Measurements from ENCODE around the gene SCYL3.
A peak's percentile ranks its signal among the peaks of the same experiment; 100 is the strongest.
"Not testable (repeated sequence)": the region's sequence is repeated elsewhere in the genome, so short reads cannot be mapped to it uniquely, and the experiment has no call there.

Gene SCYL3, protein sequence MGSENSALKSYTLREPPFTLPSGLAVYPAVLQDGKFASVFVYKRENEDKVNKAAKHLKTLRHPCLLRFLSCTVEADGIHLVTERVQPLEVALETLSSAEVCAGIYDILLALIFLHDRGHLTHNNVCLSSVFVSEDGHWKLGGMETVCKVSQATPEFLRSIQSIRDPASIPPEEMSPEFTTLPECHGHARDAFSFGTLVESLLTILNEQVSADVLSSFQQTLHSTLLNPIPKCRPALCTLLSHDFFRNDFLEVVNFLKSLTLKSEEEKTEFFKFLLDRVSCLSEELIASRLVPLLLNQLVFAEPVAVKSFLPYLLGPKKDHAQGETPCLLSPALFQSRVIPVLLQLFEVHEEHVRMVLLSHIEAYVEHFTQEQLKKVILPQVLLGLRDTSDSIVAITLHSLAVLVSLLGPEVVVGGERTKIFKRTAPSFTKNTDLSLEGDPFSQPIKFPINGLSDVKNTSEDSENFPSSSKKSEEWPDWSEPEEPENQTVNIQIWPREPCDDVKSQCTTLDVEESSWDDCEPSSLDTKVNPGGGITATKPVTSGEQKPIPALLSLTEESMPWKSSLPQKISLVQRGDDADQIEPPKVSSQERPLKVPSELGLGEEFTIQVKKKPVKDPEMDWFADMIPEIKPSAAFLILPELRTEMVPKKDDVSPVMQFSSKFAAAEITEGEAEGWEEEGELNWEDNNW

DNA sequence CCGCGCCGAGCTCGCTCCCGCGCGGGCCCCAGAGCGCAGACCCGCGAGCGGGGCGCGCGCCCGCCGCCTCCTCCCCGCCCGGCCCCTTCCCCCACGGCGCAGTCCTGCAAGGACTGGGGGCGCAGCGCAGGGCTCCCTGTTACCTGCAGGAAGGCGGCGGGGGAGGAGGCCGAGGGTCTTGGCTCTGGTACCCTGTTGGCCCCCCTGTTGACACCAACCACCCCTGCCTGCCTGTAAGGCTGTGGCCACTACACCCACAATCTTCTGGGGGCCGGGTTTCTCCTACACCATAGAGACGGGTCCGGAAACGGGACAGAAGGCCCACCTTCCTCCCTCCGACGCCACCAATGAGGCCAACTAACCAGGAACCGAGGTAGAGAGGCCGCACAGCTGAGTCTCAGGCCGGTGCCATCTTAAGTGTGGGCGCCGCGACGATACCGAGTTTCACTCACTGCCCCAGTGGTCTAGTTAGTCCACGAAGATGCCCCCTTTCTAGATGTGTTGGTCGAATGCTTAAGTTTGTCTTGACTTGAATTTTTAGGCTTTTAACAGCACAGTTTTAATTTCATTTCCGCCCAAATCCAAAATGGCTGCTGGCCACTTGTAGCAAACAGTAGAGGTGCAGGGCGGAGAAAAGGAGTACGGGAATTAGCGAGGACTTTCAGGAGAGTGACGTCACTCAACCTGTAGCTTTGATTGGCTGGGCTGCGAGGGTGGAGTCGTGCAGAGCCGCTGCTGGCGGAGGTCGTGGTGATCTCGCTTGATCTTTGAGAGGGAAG lies at the start of gene SCYL3:
TSS of gene SCYL3 (minus strand) at position 252 of the 779 bp plus-strand sequence. CDS start 5,056 bp downstream, outside the sequence.
- DNase-seq = peak; percentile 97

DNA sequence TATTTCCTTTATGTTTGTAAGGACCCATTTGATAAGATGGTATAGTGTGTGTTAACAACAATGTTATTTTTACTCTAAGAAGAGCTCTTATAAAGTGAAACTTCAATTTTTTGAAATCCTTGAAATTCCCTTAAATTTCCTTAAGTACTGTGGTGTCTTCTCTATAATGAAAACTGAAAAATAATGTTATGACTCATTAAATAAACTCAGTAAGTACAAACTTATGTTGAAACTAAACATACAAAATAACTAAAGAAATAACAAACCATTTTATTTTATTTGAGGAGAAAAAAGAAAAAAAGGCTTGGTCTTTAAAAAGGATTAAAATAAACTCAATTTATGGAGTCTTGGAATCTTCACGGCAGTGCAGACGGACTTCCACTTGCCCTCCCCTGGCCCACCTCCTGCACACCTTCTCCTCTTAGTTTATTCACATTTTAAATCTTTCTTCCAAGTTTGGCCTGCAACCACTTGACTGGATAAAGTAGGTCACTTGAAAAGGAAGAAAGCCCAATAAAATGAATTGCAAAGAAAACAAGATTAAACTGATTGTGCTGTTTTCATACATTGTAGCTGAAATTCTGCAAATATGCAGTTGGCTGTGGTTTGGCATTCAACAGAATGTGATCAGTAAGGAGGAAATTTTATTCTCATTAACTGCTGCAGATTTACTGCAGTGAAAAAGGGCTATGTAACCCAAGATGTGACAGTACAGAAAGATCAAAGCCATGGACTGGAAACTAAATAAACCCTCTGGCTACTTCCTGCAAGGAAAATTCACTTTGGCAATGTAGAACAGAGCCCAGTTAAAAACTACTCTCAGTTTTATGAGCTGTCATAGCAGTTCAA lies 48.5 kb upstream of the SCYL3 start:
- DNase-seq = no peak

DNA sequence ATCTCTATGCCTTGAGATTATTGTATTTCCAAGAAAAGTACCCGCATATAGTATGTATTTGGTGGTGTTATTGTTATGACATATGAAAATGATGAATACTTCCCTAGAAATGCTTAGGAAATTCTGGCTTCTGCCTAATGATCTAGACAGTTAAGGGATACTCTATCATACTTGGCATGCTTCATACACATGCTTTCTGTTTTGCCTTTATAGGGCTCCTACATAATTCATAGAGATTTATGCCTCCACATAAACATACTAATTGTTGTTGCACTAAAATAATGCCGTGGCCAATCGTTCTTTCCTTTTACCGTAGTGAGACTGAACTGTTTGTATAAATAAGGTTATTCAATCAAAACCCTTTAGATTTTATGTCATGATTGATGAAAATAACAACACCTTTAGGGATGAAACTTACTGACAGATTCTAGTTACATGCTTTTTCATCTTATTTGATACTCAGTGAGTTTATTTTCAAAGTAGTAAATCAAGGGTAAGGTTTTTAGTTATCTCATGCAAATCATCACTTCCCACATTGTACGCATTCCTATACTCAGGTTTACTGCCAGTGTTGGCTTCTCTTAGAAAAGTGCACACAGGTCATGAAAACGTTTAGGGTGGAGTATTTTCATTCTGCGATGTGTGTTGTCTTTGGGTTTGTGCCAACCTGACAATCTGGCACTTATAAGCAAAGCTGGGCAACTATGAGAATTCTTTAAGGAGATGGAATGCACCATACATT lies 40.5 kb upstream of the SCYL3 start:
- DNase-seq = no peak

DNA sequence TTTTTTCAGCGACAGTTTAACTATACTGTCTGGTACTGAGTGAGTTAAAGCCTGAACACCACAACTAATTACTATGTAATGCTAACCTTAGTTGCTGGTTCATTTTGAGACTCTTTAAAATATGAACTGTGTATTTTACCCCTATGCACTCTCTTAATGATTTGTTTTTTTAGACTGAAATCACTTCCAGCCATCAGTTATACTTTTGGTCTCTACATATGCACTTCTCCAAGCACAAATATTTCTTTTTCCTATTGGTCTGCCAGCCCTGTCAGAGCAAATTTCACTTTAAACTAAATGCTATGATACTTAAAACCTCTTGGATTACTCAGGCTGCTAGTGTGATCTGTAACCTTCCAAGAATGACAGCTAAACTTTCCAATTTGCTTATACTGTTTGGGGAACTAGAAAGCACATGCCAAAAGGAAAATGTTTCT lies 38.1 kb upstream of the SCYL3 start:
- no peak for DNase-seq

DNA sequence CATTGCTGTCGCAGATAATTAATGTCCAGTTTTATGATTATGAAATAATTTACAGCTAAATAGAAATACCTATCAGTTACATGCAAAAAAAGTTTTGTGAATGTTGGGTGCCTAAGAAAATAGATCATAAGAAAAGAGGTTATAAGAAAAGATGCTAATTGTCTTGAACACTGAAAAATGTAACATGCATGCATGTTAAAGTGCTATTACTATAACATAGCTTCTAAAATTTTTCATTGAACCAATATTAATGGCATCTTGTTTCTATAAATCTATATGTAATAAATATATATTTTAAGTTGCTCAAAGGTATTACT lies 35.5 kb upstream of the SCYL3 start:
- no peak for DNase-seq

DNA sequence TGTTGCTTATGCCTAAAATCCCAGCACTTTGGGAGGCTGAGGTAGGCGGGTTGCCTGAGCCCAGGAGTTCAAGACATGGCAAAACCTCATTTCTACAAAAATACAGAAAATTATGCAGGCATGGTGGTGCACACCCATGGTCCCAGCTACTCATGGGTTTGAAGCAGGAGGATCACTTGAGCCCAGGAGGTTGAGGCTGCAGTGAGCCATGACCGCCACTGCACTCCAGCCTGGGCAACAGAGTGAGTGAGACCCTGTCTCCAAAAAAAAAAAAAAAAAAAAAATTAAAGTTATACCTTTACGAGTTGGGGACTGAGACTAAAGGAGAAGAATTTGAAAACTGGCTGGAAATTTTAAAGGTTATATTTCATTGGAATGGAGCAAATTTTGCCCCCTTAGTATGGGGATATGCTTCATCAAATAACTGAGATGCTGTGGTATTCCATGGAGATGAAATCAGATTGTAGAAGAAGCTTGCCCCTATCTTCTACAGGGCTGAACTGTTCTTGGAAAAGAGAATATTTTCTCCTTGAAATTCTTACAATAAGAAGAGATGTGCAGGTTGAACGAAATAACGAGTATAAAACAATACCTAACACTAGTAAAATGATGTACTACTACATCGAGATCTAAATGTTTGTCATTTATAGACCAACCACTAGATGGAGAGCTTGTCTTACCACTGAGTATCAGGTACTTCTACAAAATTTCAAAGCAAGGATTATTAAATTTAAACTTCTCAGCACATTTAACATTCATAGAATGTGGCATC lies 34.9 kb upstream of the SCYL3 start:
- DNase-seq = peak; percentile 11

DNA sequence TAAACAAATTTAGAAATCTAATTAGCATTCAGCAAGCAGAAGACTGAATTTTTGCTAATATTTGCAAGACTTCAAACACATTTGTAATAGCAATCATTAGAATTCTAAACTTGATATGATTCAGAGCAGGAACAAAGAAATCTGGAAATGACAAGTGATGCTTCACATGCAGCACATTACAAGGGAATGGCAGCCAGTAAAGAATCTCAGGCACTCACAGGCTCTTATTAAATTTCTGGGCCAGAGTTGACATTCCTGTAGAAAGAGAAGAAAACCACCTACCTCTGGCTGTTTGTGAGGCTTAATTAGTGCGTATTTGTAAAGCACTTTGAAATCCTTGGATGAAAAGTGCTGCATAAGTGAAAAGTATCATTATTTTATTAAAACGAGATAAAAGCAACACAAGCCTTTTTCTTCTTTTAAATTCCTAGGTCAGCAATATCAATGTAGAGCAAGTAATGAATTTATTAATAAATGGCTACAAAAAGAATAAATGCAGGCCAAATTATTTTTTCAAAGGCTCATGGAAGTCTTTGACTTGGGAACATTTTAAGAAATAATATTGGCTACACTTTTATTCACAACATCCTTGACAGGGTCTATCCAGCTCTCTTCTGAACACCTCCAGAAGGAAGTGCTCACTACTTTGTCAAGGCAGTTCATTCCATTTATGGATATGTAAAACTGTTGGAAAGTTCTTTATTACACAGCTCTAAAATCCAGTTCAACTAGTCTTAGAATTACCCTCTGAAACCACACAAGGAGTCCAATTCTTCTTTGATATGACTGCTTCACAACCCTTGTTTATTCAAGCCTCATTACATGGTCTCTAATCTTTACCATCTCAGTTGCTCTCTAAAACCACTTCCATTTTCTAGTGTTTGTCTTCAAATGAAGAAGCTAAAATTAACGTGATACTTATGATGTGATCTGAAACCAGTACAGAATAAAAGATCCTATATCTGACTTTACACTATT lies 32.1 kb upstream of the SCYL3 start:
- no peak for DNase-seq

DNA sequence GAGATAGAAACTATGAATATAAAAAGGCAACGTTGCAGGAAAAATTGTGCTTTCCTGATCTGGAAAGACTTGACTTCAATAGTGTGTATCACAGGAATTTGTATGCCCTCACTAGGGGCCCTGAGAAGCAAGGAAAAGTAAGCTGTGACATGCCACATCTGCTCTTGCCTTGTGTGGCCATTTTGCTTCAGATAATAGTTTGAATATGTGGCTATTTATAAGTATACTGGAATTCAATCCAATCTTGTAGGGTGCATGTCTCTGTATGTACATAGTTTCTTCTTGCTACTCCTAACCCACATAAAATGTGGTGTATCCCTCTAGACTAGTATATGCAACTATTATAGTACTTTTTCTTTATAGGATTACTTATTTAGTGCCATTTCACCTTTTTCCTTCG lies 31.1 kb upstream of the SCYL3 start:
- no peak for DNase-seq

DNA sequence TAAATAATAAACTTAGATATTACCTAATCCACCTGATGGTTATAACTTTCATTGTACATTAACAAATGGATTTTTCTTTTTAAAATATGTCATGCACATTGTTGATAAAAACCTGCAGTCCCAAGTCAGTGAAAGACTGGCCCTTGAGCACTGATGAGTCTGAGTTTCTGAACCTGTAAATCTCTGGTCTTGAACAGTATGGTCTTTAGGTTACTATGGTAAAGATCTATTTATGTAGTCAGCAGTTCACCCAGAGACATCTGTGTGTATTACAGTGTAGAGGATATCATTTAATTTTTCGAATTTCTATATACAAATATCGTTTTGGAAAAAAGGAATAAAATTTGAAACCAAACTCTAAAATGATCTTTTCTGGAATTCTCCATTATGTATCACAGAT lies 30.4 kb upstream of the SCYL3 start:
- DNase-seq = no peak

DNA sequence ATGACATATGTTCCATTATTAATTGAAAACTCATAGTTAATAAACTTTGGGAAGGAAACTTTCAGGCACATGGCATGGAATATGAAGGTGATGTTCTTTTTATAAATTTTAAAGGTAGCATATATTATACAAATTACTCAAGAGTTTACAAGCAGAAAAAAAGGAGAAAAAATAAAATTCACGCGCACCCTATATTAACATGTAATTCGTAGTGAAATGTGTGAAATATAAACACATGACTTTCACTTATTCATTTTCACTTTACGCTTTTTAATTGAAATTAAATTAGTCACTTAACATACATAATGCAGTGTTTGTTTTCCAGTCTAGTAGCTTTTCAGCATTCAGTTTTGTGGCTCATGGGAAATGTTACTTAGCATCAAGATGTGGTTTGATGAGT lies 27.4 kb upstream of the SCYL3 start:
- DNase-seq = no peak

DNA sequence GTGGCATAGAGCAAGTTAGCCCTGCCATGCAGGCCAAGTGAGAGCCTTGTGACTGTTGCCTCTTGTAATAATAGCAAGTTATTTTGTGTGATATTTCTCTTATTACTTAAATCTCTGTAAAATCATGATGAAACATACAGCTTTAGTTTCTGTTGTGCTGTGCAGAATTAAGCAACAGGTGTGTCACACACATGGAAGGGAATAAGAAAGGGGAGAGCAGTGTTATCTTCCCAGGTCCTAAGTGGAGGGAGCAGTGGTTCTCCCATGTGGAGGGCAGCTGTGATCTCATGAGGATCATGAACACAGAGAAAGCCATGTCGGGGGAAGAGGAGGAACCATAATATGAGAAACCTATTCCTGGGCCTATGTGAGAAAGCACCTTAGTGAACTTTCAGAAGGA lies 25.2 kb upstream of the SCYL3 start:
- DNase-seq = no peak

DNA sequence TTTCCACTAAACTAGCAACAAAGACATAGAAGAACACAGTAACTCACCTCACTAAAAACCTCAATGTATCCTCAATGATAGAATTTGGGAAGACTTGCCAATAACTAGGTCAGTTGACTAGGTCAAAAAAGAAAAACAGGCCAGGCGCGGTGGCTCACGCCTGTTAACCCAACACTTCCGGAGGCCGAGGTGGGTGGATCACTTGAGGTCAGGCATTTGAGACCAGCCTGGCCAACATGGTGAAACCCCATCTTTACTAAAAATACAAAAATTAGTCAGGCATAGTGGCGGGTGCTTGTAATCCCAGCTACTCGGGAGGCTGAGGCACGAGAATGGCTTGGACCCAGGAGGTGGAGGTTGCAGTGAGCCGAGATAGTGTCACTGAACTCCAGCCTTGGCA lies 24.5 kb upstream of the SCYL3 start:
- not testable (repeated sequence) for DNase-seq

DNA sequence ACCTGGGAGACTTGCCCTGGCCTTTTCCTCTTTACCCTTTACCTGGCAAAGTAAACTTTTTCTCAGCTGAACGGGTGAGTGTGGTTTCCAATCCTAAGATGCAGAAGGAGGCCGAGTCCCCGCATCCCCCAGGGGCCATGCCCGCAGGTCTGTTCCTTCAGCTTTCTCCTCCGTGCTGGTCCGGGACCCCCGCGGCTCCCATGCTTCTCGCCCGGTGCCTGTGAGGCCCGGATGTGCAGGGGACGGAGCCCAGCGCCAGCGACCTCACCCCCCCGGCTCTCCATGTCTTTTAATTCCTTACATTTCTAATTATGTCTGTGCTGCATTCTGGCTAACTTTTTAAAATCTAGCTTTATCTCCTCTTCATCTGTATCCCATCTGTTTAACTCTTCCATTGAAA lies 21.5 kb upstream of the SCYL3 start:
- DNase-seq = no peak

DNA sequence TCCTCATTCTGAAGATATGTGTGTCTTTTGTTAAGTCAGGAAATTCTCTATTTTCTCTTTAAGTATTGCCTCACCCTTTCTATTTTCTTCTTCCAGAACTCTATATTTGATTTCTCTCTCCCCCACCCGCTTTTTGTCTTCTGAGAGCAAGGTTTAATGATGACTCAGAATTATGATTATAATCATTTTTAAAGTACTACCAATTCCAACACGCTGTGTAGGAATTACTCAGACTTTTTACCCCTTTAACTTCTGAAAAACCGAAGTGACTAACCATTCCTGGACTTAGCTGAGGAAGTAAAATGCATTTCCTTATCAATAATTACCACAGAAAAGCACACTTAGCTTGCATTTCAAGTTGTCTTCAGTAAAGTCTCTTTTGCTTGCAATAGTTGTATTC lies 20.8 kb upstream of the SCYL3 start:
- no peak for DNase-seq

DNA sequence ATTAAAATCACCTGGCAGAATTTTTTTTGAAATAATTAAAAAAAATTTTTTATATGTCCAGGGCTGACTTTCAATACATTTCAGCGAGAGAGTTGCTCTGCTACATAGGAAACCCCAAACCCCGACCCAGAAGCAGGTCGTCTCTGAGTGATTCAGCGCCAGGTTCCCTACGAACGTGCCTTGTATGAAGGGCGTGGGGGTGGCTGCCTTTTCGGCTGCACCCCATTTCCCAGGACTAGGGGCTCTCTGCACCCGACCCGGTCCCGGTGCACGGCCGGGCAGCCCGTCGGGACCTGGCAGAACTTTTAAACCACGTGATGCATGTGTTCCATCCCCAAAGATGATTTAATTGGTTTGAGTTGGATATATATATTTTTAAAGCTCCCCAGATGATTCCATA lies 15.8 kb upstream of the SCYL3 start:
- no peak for DNase-seq

DNA sequence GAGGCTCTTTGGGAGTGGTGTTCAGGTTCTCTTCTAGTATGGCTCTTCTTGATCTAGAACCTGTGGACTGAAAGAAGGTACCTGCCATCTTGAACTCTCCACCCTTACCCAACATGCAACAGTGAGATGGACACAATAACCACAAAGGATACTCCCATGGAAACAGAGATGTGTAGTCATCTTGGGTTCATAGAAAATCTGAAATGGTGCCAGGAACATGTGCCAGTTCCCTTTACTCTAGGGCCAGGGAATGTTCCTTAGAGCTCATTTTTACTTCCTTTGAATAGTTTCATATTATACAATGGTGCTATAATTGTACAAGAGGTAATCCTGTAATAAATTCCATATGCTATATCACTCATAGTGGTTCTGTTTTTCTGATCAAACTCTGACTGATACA lies 13.2 kb upstream of the SCYL3 start:
- DNase-seq = no peak

DNA sequence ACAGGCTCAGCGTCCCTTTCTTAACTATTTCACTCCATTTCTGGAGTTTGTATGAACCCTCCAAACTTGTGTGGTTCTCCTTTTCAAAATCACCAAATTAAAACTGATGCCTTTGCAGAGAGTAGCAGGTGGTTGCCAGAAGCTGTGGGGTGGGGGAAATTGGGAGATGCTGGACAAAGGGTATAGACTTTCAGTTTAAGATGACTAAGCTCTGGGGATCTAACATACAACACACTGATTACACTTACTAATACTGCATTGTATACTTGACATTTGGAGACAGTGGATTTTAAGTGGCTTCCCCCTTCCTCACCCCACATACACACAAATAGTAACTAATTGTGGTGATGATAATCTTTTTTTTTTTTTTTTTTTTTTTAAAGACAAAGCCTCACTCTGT lies 11.1 kb upstream of the SCYL3 start:
- no peak for DNase-seq

DNA sequence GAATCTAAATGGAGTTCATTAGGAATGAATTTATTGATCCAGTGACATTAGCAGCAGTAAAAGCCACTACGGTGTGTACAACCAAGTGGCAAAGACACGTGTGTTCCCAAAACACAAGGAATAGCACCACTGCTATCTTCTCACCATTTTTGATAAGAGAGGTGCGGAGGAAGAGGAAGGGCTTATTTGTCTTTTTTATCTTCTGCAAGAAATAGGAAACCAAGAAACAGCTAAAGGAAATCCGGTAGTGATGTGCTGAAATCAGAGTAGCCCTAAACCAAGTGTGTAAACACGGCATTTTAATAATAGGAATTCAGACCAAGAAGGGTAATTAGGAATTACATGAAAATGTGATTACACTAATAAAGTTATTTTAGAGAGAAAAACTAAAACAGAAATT lies 9.1 kb upstream of the SCYL3 start:
- no peak for DNase-seq

DNA sequence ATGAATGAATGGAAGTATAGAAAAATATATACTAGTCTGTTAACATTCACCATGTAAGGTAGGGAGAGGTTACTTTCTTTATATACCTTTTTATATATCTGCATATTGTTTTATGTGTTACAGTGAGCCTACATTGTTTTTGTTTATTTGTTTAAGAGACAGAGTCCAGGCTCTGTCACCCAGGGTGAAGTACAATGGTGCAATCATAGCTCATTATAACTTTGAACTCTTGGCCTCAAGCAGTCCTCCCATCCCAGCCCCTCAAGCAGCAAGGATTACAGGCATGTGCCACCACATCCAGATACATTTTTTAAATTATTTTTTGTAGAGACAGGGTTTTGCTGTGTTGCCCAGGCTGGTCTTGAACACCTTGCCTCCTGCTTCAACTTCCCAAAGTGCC lies 7.4 kb upstream of the SCYL3 start:
- DNase-seq = no peak

DNA sequence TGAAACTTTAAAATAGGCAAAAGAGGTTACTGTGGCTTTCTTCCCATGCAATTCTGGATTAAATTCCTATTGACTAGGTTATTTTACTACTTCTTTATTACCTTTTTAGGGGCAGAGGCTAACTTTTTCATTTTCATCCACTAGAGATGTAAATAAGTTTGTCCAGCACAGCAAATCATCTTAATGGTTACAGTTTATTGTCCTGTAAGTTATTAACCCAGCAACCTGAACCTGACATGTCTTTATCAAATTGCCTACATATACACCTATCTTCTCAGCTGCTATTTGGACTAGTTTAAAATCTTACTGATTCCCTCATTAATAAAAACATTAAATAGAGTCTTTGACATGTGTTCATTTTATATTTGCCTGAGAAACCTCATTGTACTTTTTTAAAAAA lies 6.9 kb upstream of the SCYL3 start:
- no peak for DNase-seq
